DND-41 (cell line): ENCODE results near the gene PAPPA2.

Experiments
- ATAC-seq: fragments of 200-7000 bp; cut with Tn5 transposase; 3 replicates; pipeline ENCODE4 v1.9.1; 2021; ENCODE audit warnings: low read depth; ENCODE audit not compliant: insufficient read depth
- DNase-seq: peaks from one replicate; pipeline ENCODE4 v3.0.0-alpha.2; 2020
- H2AFZ ChIP-seq: 2 replicates; pipeline ENCODE4 v1.6.0; 2012; ENCODE audit warnings: low read depth, low read length
- H3K27ac ChIP-seq: 2 replicates; pipeline ENCODE4 v1.5.1; 2012; ENCODE audit warnings: low read length, inconsistent platforms
- H3K27me3 ChIP-seq: fragments of 200-600 bp; sonication (generic); 2 replicates; pipeline ENCODE4 v1.6.0; 2012; ENCODE audit warnings: low read length, mild to moderate bottlenecking, inconsistent platforms; ENCODE audit not compliant: insufficient read depth, poor library complexity
- H3K36me3 ChIP-seq: 2 replicates; pipeline ENCODE4 v1.5.1; 2012; ENCODE audit warnings: low read length, inconsistent platforms; ENCODE audit not compliant: insufficient read depth
- H3K4me1 ChIP-seq: 2 replicates; pipeline ENCODE4 v1.5.1; 2012; ENCODE audit warnings: mild to moderate bottlenecking, low read length; ENCODE audit not compliant: insufficient read depth
- H3K4me2 ChIP-seq: 2 replicates; pipeline ENCODE4 v1.6.0; 2012; ENCODE audit warnings: mild to moderate bottlenecking, moderate library complexity, low read length, inconsistent platforms; ENCODE audit not compliant: insufficient read depth
- H3K4me3 ChIP-seq, 2 experiments: fragments of 200-600 bp in 1 of 2; shearing (Covaris generic) in 1 of 2; 2 replicates each; pipeline ENCODE4 v1.5.1; 2012 to 2016; ENCODE audit warnings: inconsistent platforms in 2 of 2, low read length in 2 of 2, mild to moderate bottlenecking in 2 of 2, low read depth in 1 of 2, moderate library complexity in 1 of 2
- H3K79me2 ChIP-seq: 2 replicates; pipeline ENCODE4 v1.6.0; 2012; ENCODE audit warnings: low read length, inconsistent platforms; ENCODE audit not compliant: insufficient read depth
- H3K9ac ChIP-seq: 2 replicates; pipeline ENCODE4 v1.6.0; 2012; ENCODE audit warnings: low read depth, mild to moderate bottlenecking, inconsistent platforms, low read length, moderate library complexity
- H3K9me3 ChIP-seq: 2 replicates; pipeline ENCODE4 v1.5.1; 2012; ENCODE audit warnings: low read length, moderate library complexity, mild to moderate bottlenecking, inconsistent platforms; ENCODE audit not compliant: insufficient read depth, severe bottlenecking
- H4K20me1 ChIP-seq: 2 replicates; pipeline ENCODE4 v1.6.0; 2012; ENCODE audit warnings: low read length; ENCODE audit not compliant: insufficient read depth
- CTCF ChIP-seq: IDR thresholded peaks from 2 replicates; pipeline ENCODE4 v1.5.1; 2012; ENCODE audit warnings: borderline replicate concordance, low read length, moderate library complexity, mild to moderate bottlenecking; ENCODE audit not compliant: poor library complexity, severe bottlenecking; ENCODE audit errors: extremely low read depth
- EZH2 ChIP-seq: IDR thresholded peaks from 3 replicates; pipeline ENCODE4 v1.6.1; 2012; ENCODE audit warnings: borderline replicate concordance, low read depth, mild to moderate bottlenecking, moderate library complexity, low read length, inconsistent platforms; ENCODE audit not compliant: severe bottlenecking

Gene PAPPA2

GRCh38 chr1:176893625-176894352 is 430.8 kb downstream of the PAPPA2 start:
- H2AFZ ChIP-seq = no peak overlapping the region
- H4K20me1 ChIP-seq = no peaks in the 10 kb centered on the region
- H3K4me3 ChIP-seq = no peak overlapping the region
- H3K27me3 ChIP-seq = no peaks in the 10 kb centered on the region
- DNase-seq (no peak), ATAC-seq (no peak)
- H3K27ac ChIP-seq = no peak overlapping the region
- no peaks in the 10 kb centered on the region for H3K4me1 ChIP-seq
- H3K9me3 ChIP-seq = no peaks in the 10 kb centered on the region
- H3K9ac ChIP-seq = no peak overlapping the region
- no peak overlapping the region for H3K4me2 ChIP-seq
- H3K79me2 ChIP-seq = no peaks in the 10 kb centered on the region
- TF ChIP-seq CTCF (no peak), EZH2 (no peak)
- no peaks in the 10 kb centered on the region for H3K36me3 ChIP-seq

GRCh38 chr1:176894450-176894849 is 431.5 kb downstream of the PAPPA2 start:
- H3K27me3 ChIP-seq = no peaks in the 10 kb centered on the region
- H3K9ac ChIP-seq = no peak overlapping the region
- no peak for TF ChIP-seq EZH2
- no peak for TF ChIP-seq CTCF
- no peaks in the 10 kb centered on the region for H3K79me2 ChIP-seq
- no peaks in the 10 kb centered on the region for H3K36me3 ChIP-seq
- H3K4me3 ChIP-seq = no peak overlapping the region
- no peak overlapping the region for H3K4me2 ChIP-seq
- no peak for ATAC-seq
- H3K9me3 ChIP-seq = no peaks in the 10 kb centered on the region
- H2AFZ ChIP-seq = no peak overlapping the region
- no peaks in the 10 kb centered on the region for H4K20me1 ChIP-seq
- H3K27ac ChIP-seq = no peak overlapping the region
- no peak for DNase-seq
- H3K4me1 ChIP-seq = no peaks in the 10 kb centered on the region
